CD14-positive monocyte (primary cell): Measurements from ENCODE around the gene CILP2. TPM values are rescaled to one million over a fixed set of nuclear protein-coding genes. Genes with fewer than 3 reads are reported as not detected.

ENCODE experiments used
- DNase-seq, 3 donors: peaks; one replicate each; pipeline ENCODE4 v3.0.0-alpha.2; 2011 to 2022
- H2AFZ ChIP-seq: 2 replicates; pipeline ENCODE4 v1.6.0; 2012; ENCODE audit warnings: mild to moderate bottlenecking, low read depth, low read length, inconsistent platforms; ENCODE audit not compliant: insufficient read depth, poor library complexity, severe bottlenecking
- H3K27ac ChIP-seq, 2 donors: 1 replicate in 1 of 2; 2 replicates in 1 of 2; pipeline ENCODE4 v1.5.1; 2012 to 2013; ENCODE audit warnings: low read length in 2 of 2, control low read depth in 1 of 2, inconsistent platforms in 1 of 2, low read depth in 1 of 2, mild to moderate bottlenecking in 1 of 2
- H3K27me3 ChIP-seq, 2 donors: one replicate each; pipeline versions ENCODE4 v1.6.0 to v1.6.1; 2011 to 2013; ENCODE audit warnings: low read length in 2 of 2; ENCODE audit not compliant: control insufficient read depth in 2 of 2, insufficient read depth in 2 of 2
- H3K36me3 ChIP-seq, 2 donors: replicated peaks in 1 of 2; 1 replicate in 1 of 2; 2 replicates in 1 of 2; pipeline versions ENCODE4 v1.5.1 to v1.6.1; 2012 to 2013; ENCODE audit warnings: low read length in 2 of 2, control low read depth in 1 of 2, inconsistent platforms in 1 of 2, mild to moderate bottlenecking in 1 of 2; ENCODE audit not compliant: insufficient read depth in 2 of 2, control insufficient read depth in 1 of 2
- H3K4me1 ChIP-seq, 2 donors: 1 replicate in 1 of 2; 2 replicates in 1 of 2; pipeline versions ENCODE4 v1.5.1 to v1.6.1; 2012 to 2013; ENCODE audit warnings: low read length in 2 of 2, control low read depth in 1 of 2, inconsistent platforms in 1 of 2, mild to moderate bottlenecking in 1 of 2, moderate library complexity in 1 of 2; ENCODE audit not compliant: insufficient read depth in 2 of 2, control insufficient read depth in 1 of 2
- H3K4me2 ChIP-seq: replicated peaks from 2 replicates; pipeline ENCODE3; 2012; ENCODE audit warnings: low read length, moderate library complexity, mild to moderate bottlenecking; ENCODE audit not compliant: poor library complexity, severe bottlenecking; ENCODE audit errors: extremely low read depth
- H3K4me3 ChIP-seq, 3 experiments: fragments of 200-600 bp in 1 of 3; sonication (generic) in 1 of 3; replicated peaks in 1 of 3; 1 replicate in 2 of 3; 2 replicates in 1 of 3; pipeline ENCODE4 v1.5.1; 2011 to 2013; ENCODE audit warnings: low read length in 3 of 3, mild to moderate bottlenecking in 3 of 3, control low read depth in 2 of 3, low read depth in 2 of 3, inconsistent platforms in 1 of 3, moderate library complexity in 1 of 3
- H3K79me2 ChIP-seq: 2 replicates; pipeline ENCODE4 v1.6.0; 2012; ENCODE audit warnings: mild to moderate bottlenecking, control low read depth, inconsistent platforms, low read length, moderate library complexity; ENCODE audit not compliant: insufficient read depth
- H3K9ac ChIP-seq: 2 replicates; pipeline ENCODE4 v1.6.0; 2017; ENCODE audit warnings: low read length, mild to moderate bottlenecking; ENCODE audit not compliant: insufficient read depth, poor library complexity, severe bottlenecking
- H3K9me3 ChIP-seq, 2 donors: replicated peaks in 1 of 2; 1 replicate in 1 of 2; 2 replicates in 1 of 2; pipeline versions ENCODE4 v1.5.1 to v1.6.1; 2012 to 2013; ENCODE audit warnings: low read length in 2 of 2, control low read depth in 1 of 2; ENCODE audit not compliant: control insufficient read depth in 1 of 2, insufficient read depth in 1 of 2
- H4K20me1 ChIP-seq: 2 replicates; pipeline ENCODE4 v1.6.0; 2012; ENCODE audit warnings: mild to moderate bottlenecking, low read length, control low read depth, moderate library complexity; ENCODE audit not compliant: insufficient read depth
- H3K27ac Mint-ChIP-seq, 7 donors: one replicate each; pipeline ENCODE4 v1.8.0; 2020; ENCODE audit warnings: mild to moderate bottlenecking in 7 of 7, mixed read lengths in 7 of 7, moderate library complexity in 6 of 7, inconsistent platforms in 2 of 7
- H3K27me3 Mint-ChIP-seq, 3 donors: one replicate each; pipeline ENCODE4 v1.8.0; 2021 to 2022; ENCODE audit warnings: low read depth in 3 of 3, mild to moderate bottlenecking in 3 of 3, mixed read lengths in 3 of 3, moderate library complexity in 3 of 3, inconsistent platforms in 1 of 3
- H3K36me3 Mint-ChIP-seq, 2 donors: one replicate each; pipeline ENCODE4 v1.8.0; 2020; ENCODE audit warnings: mixed read lengths in 2 of 2, inconsistent platforms in 1 of 2, mild to moderate bottlenecking in 1 of 2
- H3K4me1 Mint-ChIP-seq: one replicate; pipeline ENCODE4 v1.8.0; 2020; ENCODE audit warnings: mild to moderate bottlenecking, mixed read lengths
- H3K4me3 Mint-ChIP-seq, 2 donors: one replicate each; pipeline ENCODE4 v1.8.0; 2020; ENCODE audit warnings: mild to moderate bottlenecking in 2 of 2, mixed read lengths in 2 of 2, moderate library complexity in 1 of 2
- H3K9me3 Mint-ChIP-seq, 7 donors: one replicate each; pipeline ENCODE4 v1.8.0; 2020 to 2022; ENCODE audit warnings: mixed read lengths in 7 of 7, mild to moderate bottlenecking in 6 of 7, moderate library complexity in 6 of 7, inconsistent platforms in 2 of 7
- CTCF ChIP-seq: fragments of 200-600 bp; IDR thresholded peaks from one replicate; pipeline ENCODE4 v1.8.0; 2022; ENCODE audit warnings: antibody characterized with exemption, mild to moderate bottlenecking
- WGBS: methylation state at CpG from one replicate; pipeline ENCODE4 v1.1.5; 2013; ENCODE audit warnings: missing lambda C conversion rate; ENCODE audit not compliant: insufficient coverage; 5-methylcytosine and 5-hydroxymethylcytosine counted together
- intact Hi-C, 2 donors: fragments of 100-400 bp; cut with micrococcal nuclease; formaldehyde crosslinking; loops; one replicate each; pipeline versions ENCODE4 v1.15.0 to v1.15.1; 2023
- polyA plus RNA-seq, 3 donors: library from polyadenylated mRNA; depleted of rRNA in 1 of 3; unstranded in 2 of 3; stranded (reverse) in 1 of 3; fragments of 300-500 nt in 2 of 3; fragments of >200 nt in 1 of 3; fragmentation: Illumina TruSeq in 2 of 3; gene quantifications; 1 replicate in 2 of 3; 2 replicates in 1 of 3; pipeline ENCODE4 v1.2.3, GENCODE V29; 2012 to 2021

Gene CILP2
- polyA plus RNA-seq, 3 donors = 0.04 TPM; not detected in 2

GRCh38 chr19:19526581-19527370 is 11.3 kb upstream of the CILP2 start:
- WGBS = 90% methylated on average over 12 of the region's 28 CpGs
- Histone ChIP-seq H3K4me3 (no peak overlapping the region), H3K9ac (no peak overlapping the region), H3K27me3 (no peaks in the 10 kb centered on the region), H3K79me2 (peaks cover 29% of the 10 kb centered on the region), H3K4me1 (no peaks in the 10 kb centered on the region), H4K20me1 (peaks cover 50% of the 10 kb centered on the region), H2AFZ (no peak overlapping the region), H3K9me3 (no peaks in the 10 kb centered on the region), H3K36me3 (peaks cover 54 to 67% of the 10 kb centered on the region in 2 donors), H3K4me2 (no peak overlapping the region), H3K27ac (no peak overlapping the region)
- Mint-ChIP-seq H3K4me3 (no peak overlapping the region), H3K36me3 (peaks cover 44 to 74% of the 10 kb centered on the region in 2 donors), H3K27ac (no peak overlapping the region), H3K27me3 (peaks cover 0 to 2% (median 0%) of the 10 kb centered on the region in 3 donors), H3K9me3 (no peaks in the 10 kb centered on the region), H3K4me1 (no peaks in the 10 kb centered on the region)
- no peak for DNase-seq
- TF ChIP-seq CTCF = no peak
- intact Hi-C loops = no loop called here

GRCh38 chr19:19527371-19527656 is 10.8 kb upstream of the CILP2 start:
- no peak for DNase-seq
- H3K4me1 Mint-ChIP-seq = peaks cover 3% of the 10 kb centered on the region
- Histone ChIP-seq H4K20me1 (peaks cover 50% of the 10 kb centered on the region), H2AFZ (no peak overlapping the region), H3K36me3 (peaks cover 54 to 67% of the 10 kb centered on the region in 2 donors), H3K4me3 (no peak overlapping the region), H3K4me1 (peaks cover 0 to under 1% of the 10 kb centered on the region in 2 donors), H3K9ac (no peak overlapping the region), H3K79me2 (peaks cover 25% of the 10 kb centered on the region), H3K9me3 (no peaks in the 10 kb centered on the region), H3K27ac (no peak overlapping the region), H3K27me3 (no peaks in the 10 kb centered on the region), H3K4me2 (no peak overlapping the region)
- no peaks in the 10 kb centered on the region for H3K9me3 Mint-ChIP-seq
- WGBS = 97% methylated on average over 7 of the region's 9 CpGs
- intact Hi-C loops = no loop called here
- H3K4me3 Mint-ChIP-seq = no peak overlapping the region
- peaks cover 0 to 2% (median 0%) of the 10 kb centered on the region in 3 donors for H3K27me3 Mint-ChIP-seq
- H3K36me3 Mint-ChIP-seq = peaks cover 44 to 79% of the 10 kb centered on the region in 2 donors
- no peak for TF ChIP-seq CTCF
- no peak overlapping the region for H3K27ac Mint-ChIP-seq
